Stimulated activated CD8-positive, alpha-beta memory T cell treated with anti-CD3 and anti-CD28 coated beads, Interleukin-7, amount 100 ng/mL, for 24 hours (primary cell): Measurements from ENCODE around the gene ARRDC5.
"Not testable (repeated sequence)": the region's sequence is repeated elsewhere in the genome, so short reads cannot be mapped to it uniquely, and the experiment has no call there.

Experiments used
- DNase-seq: peaks from one replicate; pipeline ENCODE4 v3.0.0-alpha.2; 2020; ENCODE audit warnings: low read depth

The ARRDC5 gene

DNA sequence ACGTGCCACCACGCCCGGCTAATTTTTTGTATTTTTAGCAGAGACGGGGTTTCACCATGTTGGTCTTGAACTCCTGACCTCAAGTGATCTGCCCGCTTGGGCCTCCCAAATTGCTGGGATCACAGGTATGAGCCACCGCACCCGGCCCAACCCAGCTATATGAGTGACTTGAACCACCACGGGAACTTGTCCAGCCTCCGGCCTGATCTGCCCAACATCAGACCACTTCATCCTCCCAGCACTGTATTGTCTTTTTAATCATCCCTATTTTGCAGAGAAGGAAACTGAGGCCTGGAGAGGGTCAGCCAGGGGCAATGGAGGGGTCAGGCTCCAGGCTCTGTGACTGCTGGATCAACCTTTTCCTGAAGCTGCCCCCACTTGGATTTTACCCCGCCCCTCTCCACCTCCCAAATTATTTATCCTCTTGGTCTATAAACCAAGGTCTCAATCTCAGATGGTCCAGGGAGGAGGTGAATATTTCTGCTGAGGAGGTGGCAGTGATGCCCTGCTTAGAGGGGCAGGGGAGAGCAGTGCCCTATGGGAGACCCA, 34.3 kb downstream of the ARRDC5 start:
- DNase-seq, result no peak

DNA sequence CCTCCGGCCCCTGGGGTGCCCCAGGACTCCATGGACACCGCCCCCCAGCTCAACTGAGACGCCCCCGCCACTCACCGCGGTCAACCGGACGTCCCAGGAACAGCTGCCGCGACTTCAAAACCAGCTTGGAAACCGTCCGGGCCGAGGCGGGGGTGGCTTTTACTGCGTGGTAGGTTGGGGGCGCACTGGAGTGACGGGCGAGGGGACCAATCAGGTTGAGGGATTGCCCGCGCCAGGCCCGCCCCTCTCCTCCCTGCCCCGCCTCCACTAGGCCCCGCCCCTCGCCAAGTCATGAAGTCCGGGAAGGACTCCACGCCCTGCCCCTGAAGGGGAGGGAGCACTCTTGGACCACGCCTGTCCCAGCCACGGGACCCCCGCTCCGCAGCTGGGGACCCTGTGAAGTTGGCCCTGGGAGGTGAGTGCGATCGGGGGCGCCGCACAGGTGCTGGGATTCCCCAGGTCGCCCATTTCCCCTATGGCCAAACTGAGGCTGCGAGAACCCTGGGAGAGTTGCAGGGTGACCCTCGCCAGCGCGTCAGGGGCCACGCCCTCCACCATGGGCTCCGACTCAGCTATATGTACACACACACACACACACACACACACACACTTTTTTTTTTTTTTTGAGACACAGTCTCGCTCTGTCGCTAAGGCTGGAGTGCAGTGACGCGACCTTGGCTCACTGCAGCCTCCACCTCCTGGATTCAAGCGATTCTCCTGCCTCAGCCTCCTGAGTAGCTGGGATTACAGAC, 35.0 kb downstream of the ARRDC5 start, which contains the start of gene PLIN3:
Gene PLIN3 (minus strand): TSS at position 134 of the 752 bp plus-strand sequence. CDS start 6,273 bp downstream, outside the sequence.
- DNase-seq, result peak; percentile 92

GRCh38 chr19:4866595-4867424, 35.9 kb downstream of the ARRDC5 start:
- no peak for DNase-seq

DNA sequence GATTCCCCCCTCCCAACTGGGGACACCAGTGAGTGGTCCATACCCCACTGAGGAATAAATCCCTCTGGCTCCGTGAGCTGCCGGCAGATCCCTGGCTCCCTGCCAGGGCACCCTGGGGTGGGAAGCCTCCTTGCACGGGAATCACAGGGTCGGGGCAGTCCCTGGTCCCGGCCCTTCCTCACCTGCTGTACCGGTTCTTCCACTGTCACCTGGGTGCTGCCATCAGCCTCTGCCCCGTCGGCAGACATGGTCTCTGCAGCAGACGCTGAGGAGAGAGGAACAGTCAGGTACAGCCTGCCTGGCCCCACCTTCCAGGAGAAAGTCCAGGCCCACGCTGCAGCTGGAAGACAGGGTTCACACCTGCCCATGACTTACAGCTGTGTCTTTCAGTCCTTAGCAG, 41.5 kb downstream of the ARRDC5 start:
- no peak for DNase-seq

DNA sequence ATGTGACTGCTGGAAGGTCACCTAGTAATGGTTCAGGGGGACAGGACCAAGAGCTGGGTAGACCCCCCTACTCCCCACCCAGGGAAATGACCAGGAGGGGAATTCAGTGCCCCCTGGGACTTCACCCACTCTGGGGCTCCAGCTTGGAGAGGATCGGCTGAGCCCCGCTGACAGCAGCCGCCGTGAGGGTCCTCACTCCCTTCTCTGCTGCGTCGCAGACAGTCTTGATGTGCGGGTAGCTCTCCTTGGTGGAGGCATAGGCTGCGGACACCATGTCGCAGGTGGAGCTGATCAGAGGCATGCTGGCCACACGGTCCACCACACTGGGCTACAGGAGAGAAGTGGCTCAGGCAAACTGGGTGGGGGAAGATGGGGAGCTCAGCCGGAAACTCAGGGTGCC, 43.0 kb downstream of the ARRDC5 start:
- DNase-seq, result no peak

DNA sequence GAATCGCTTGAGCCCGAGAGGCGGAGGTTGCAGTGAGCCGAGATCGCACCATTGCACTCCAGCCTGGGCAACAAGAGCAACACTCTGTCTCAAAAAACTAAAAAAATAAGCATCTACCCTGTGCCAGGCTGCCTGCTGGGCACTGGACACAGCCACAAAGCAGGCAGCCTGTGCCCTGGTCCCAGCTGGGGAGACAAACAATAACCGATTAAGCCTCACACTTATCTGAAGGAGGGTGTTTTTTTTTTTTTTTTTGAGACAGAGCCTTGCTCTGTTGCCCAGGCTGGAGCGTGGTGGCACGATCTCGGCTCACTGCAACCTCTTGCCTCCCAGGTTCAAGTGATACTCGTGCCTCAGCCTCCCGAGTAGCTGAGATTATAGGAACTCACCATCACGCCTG, 46.2 kb downstream of the ARRDC5 start:
- DNase-seq, result not testable (repeated sequence)

DNA sequence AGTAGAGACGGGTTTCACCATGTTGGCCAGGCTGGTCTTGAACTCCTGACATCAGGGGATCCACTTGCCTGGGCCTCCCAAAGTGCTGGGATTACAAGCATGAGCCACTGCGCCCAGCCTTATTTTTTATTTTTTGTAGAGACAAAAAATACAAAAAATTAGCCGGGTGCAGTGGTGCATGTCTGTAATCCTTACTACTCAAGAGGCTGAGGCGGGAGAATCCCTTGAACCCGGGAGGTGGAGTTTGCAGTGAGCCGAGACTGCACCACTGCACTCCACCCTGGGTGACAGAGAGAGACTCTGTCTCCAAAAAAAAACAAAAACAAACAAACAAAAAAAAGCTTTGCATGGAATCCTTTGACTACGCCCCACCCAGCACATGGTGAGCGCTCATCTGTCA, 49.2 kb downstream of the ARRDC5 start:
- DNase-seq, result not testable (repeated sequence)

- DNase-seq, result no peak
Measured at GRCh38 chr19:4852484-4852883, 50.2 kb downstream of the ARRDC5 start.

- peak; percentile 61 for DNase-seq
Measured at GRCh38 chr19:4851551-4852290, 51.0 kb downstream of the ARRDC5 start.

DNA sequence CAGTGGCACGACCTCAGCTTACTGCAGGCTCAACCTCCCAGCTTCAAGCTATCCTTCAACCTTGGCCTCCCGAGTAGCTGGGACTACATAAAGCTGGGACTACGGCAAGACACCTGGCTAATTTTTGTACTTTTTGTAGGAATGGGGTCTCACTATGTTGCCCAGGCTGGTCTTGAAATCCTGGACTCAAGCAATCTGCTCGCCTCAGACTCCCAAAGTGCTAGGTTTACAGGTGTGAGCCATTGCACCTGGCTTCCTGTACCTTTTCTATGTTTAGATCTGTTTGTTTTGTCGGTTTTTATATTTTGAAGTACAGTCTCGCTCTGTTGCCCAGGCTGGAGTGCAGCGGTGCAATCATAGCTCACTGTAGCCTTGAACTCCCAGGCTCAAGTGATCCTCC, 53.7 kb downstream of the ARRDC5 start:
- DNase-seq, result no peak

- no peak for DNase-seq
Measured at GRCh38 chr19:4847190-4847973, 55.3 kb downstream of the ARRDC5 start.

GRCh38 chr19:4845975-4846374, 56.7 kb downstream of the ARRDC5 start:
- DNase-seq, result not testable (repeated sequence)

GRCh38 chr19:4844348-4845179, 58.1 kb downstream of the ARRDC5 start:
- no peak for DNase-seq

DNA sequence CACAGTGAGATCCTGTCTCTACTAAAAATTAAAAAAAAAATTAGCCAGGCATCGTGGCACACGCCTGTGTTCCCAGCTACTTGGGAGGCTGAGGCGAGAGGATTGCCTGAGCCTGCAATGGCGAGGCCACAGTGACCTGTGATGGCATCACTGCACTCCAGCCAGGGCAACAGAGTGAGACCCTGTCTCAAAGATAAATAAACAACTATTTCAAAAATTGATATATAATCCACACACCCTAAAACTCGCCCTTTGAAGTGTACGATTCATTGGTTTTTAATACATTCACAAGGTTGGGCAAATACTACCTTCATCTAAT, 59.1 kb downstream of the ARRDC5 start:
- no peak for DNase-seq
